Activated CD8-positive, alpha-beta memory T cell treated with anti-CD3 and anti-CD28 coated beads for 1 hour (primary cell): ENCODE measurements around the gene TOM1.

Experiments
- DNase-seq, 2 donors: peaks; one replicate each; pipeline ENCODE4 v3.0.0-alpha.2; 2020; ENCODE audit warnings: low read depth in 1 of 2; ENCODE audit errors: extremely low read depth in 1 of 2

The TOM1 gene

DNA sequence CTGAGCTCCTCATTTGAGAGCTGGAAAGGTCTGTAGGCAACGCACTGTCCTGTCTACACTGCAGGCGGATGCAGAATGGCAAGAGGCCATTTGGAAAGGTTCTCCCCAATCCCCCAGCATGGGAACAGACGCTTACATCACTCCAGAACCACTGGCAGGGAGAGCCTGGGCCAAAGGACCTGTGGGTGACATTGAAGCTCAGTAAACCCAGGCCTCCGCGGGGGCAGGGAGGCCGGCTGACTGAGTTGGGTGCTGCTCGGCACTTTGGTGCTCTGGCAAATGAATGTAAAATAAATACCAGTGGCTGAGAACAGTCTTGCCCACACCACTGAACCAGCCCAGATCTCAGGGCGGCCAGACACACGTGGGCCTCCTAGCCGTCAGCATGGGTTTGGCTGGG, 22.4 kb downstream of the TOM1 start:
- DNase-seq = no peak

DNA sequence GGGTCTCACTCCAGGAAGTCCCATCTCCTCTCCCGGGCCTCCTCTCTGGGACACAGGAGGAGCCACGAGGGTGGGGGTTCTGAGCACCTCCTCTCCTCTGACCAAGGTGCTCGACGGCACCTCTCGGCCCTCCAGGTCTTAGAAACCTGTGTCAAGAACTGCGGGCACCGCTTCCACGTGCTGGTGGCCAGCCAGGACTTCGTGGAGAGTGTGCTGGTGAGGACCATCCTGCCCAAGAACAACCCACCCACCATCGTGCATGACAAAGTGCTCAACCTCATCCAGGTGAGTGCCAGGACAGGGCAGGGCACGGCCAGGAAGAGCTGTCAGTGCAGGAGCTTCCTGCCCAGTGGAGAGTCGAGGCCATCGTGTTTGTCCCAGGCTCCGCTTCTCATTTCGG, 23.2 kb downstream of the TOM1 start:
- DNase-seq = no peak

DNA sequence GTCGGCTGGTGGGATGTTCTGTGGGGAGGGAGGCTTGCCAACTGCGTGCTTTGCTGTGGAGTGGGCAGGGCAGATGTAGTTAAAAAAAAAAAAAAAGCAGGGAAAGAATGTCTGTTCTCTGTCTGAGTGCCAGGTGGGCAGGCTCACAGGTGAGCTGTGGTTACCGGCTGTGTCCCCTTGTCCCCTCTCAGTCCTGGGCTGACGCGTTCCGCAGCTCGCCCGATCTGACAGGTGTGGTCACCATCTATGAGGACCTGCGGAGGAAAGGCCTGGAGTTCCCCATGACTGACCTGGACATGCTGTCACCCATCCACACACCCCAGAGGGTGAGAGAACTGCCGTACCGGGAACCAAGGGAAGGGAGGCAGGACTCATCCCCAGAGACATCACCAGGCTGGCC, 23.6 kb downstream of the TOM1 start:
- no peak for DNase-seq

DNA sequence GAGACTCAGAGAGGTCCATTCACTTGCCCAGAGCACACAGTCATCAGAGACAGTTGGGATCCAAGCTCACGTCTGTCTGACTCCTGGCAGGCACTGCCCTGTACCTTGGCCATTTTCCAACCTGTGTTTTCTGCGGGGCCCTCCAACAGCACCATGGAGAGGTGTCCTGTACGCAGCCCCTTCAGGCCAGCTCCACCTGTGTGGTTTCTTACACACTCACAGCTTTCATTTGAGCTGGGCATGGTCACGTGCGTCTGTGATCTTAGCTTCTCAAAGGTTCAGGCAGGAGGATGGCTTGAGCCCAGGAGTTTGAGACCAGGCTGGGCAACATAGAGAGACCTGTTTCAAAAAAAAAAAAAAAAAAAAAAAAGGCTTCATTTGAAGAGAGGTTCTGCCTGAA, 24.4 kb downstream of the TOM1 start:
- no peak for DNase-seq

DNA sequence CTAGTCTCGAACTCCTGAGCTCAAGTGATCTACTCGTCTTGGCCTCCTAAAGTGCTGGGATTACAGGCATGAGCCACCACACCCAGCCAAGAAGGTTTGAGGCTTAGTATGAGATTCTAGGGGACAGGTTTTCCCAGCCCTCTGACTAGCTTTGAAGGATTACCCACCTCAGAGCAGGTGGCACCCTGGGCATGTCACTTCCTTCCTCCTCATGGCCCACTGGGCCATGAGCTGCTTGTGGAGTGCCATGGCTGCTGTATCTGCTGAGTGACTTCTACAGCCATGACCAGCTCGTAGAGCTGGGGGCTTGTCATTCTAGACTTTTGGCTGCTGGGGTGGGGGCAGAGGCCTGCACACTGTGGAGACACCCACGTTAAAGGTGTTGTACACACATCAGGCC, 25.1 kb downstream of the TOM1 start:
- no peak for DNase-seq

DNA sequence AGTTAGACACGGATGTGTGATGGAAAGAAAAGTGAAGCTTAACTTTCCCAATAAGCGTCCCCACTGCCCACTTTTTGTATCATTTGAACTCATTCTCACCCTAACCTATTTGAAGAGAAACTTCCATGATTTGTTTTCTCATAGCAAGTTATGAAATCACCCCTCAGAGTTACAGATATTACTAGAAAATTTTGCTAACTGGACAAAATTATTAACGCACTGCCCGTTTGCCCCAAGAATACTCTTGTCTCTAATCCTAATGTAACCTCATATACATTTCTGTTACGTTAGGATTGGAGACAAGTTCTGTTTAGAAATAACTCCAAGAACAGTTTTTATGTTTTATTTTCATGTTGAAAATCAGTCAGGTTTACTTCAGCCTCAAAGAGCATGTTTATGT, 25.5 kb downstream of the TOM1 start:
- DNase-seq = no peak

DNA sequence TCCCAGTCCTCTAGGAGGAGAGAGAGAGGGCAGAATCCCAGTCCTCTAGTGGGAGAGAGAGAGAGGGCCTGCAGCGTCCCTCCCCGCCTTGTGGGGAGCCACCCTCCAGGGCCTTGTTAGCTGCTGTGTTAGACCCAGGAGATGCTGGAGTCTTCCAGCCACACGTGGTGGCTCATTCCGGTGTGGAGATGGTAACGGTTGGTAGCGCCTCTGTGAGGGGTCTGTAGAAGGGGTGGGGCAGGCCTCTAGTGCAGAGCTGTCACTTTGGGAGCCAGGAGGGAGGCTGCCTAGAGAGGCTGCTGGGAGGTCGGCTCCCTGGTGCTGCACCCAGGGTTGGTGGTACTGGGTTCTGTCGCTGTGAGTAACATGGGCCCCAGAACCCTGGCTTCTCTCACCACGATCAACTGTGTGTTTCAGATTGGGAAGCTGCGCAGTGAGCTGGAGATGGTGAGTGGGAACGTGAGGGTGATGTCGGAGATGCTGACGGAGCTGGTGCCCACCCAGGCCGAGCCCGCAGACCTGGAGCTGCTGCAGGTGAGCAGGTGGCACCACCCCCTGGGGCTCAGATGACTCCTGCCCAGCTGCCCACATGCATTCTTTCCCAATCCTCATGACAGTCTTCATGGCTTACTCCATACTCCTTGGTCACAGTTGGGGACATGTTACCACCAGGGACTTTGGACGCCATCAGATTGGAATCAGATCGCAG, 27.3 kb downstream of the TOM1 start:
- DNase-seq = no peak

DNA sequence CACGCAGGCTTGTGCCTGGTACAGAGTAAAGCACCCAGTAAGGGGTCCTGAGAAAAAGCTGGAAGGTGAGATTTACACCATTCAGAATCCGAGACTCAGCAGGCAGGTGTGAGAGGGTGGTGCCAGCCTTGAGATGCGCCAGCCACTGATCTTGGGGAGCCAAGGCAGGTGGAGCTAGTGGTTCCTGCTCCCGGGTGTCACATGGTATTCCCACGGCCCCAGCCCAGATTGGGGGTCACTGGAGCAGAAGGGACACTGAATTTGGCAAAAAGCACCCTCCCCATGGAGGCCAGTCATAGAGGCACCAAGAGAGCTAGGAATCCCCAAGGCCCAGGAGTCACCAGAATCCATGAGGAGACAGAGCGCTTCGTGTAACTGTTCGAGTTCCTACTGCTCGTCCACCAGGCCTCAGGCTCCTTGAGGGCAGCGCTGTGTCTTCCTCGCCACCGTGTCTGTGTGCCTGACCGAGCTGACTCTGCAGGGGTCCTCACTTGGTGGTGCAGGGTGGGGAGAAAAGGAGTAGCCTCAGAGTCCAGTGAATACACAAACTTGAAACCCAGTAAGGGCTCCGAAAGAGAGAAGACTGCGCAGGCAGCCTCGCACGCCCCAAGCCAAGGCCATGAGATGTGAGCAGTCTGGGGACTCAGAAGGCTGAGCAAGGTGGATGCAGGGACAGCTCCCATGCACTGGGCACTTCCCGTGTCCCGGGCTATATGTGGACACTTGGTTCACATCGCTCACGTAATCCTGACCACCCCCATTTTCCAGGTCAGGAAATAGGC, 28.2 kb downstream of the TOM1 start:
- no peak for DNase-seq

DNA sequence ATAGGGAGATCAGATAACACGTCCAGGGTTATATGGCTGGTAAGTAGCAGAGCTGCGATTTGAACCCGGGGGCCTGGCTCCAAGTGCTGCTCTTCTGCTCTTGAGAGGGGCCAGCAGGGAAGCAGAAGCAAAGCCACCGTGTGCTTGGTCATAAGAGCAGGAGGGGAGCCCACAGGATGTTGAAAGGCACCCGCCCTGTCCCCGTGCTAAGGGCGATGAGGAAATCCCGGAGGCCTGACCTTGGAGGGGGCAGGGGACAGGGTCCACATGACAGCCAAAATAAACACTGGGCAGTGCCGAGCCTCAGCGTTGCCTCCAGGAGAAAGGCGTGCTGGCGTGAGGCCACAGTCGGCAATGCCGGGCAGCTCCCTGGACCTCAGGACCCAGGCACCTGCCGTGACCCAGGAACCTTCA, 28.8 kb downstream of the TOM1 start:
- DNase-seq = no peak

DNA sequence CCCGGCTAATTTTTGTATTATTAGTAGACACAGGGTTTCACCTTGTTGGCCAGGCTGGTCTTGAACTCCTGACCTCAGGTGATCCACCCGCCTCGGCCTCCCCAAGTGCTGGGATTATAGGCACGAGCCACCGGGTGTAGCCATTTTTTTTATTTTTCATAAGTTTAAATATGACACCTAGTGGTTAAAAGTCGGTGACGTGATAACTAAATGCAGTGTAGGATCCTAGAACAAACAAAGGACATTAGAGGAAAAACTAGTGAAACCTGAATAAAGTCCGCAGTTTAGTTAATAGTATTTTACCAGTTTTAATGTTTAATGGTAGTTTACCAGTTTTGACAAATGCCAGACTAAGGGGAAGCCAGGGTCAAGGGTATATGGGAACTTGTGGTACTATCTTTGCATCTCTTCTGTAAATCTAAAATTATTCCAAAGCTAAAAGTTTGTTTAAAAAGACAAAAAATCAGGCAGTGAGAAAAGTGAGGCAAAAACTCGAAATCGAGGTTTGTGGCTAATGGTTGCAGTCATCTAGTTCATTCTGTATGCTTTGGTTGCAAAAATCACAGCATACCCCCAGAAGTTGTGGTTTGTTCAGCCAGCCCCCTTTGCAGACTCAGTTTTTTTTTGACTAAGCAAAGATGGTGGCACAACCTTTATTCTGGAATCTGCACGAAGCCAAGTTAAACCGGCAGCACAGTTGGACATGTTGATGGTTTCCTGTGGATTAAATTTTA, 29.6 kb downstream of the TOM1 start:
- no peak for DNase-seq

DNA sequence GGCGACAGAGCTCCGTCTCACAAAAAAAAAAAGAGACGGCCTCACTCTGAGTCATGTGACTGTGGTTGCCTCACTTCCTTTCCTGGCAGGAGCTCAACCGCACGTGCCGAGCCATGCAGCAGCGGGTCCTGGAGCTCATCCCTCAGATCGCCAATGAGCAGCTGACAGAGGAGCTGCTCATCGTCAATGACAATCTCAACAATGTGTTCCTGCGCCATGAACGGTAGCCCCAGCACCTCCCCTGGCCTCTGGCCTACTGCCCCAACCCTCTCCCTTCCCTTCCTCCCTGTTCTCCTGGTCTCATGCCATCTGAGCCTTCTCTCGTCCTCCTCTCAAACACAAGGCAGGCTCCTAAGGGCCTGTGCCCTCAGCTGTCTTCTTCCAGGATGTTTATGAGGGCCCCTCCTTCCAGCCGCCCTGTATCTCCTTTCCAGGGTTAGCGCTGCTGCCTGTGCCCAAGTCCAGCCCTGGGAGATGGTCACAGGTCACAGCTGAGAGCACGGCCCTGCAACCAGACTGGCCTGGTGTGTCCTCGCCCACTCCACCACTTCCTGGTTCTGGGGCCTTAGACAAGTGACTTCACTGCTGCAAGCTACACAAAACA, 30.7 kb downstream of the TOM1 start:
- DNase-seq = peak in 1 of 2 donors; percentile 16

DNA sequence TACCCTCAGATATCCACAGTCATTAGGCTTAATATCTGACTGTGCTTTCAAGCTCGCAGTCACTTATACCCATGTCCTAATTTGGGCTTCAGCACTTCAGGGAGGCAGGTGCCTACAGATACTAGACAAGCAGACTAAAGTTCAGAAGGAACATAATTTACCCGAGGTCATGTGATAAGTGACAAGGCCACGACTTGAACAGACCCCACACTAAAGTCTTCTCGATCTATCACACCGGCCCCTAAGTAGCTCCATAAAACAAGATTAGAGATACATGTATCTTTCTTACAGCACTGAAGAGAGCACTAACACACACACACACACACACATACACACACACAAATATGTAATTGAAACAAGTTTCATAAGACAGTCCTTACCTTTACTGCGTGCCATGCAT, 32.6 kb downstream of the TOM1 start:
- DNase-seq = no peak

DNA sequence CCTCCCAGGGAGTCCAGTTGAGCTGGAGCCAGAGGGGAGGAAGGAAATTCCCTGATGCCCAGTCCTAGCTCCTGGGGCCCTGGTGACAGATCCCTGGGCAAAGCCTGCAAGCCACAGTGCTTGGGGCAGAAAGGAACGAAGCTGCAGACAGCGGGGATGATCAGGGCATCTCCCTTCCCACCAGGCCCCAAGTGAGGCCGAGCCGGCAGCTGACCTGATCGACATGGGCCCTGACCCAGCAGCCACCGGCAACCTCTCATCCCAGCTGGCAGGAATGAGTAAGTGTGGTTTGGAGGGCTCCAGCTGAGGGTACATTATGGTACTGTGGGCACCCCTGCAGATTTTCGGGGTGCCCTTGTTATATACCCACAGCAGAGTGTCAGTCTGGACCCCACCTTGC, 33.5 kb downstream of the TOM1 start:
- no peak for DNase-seq

DNA sequence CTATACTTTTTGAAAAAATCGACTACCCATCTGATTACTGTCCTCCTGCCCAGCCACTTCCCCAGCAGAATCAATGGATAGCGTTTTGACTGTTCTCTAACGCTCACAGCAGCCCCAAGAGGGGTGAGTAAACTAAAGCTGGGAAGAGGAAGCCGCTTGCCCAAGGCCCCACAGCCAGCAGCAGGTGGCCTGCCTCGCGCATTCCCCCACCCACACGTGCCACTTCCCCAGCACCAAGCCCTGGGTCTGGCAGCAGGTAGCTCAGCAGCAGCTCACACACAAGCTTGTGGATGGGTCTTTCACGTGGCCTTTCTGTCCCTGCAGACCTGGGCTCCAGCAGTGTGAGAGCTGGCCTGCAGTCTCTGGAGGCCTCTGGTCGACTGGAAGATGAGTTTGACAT, 34.3 kb downstream of the TOM1 start:
- DNase-seq = no peak

DNA sequence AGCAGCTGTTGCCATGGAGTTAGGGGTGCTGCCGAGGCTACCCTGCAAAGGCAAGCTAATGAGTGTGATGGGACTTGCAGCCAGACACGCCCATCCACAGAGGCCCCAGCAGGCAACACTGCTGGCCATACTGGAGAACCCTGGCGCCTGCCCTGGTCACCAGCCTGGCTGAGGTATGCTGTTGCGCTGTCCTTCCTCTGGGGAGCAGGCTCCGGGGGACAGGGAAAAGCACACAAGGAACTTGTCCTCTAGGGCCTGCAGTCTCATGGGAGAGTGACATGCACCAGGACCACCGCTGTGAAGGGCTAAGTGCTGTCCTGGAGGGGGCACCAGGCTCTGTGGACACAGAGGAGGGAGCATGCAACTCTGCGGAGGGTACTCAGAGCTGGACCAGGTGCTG, 35.8 kb downstream of the TOM1 start:
- DNase-seq = no peak

DNA sequence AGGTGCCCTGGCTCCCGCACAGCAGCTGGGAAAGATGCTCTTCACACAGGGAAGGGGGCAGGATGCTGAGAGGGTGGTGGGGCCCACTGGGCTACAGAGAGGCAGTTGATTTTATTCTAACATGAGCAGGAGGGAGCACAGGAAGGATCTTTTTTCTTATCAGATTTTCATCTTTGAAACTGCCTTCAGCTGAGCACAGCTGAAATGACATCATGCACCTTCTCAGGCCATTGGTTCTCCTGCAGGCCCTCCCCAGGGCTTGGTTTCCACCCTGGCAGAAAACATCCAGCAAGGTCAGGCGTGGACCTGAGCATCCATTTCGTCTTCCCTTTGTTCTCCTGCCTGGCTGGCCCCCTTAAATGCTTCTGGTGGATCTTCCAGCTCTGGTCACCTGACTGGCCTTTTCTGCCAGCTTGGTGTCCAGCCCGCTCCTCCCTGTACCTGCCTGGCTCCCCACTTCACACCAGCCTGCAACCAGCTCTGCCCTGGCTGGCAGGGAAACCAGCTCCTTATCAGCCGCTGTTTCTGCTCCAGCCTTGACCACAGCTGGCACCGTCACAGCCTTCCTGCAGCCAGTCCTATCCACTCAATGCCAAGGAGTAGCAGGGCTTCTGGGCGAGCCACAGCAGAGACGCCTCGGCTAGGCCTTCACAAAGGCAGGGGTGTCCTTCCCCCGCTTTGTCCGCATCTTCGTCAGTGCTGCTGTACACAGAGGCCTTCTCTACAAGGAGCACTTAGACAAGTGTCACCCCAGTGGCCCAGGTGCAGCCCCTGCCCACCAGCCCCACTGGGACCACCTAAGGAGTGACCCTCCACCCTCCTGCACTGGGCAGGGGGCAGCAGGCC, 36.5 kb downstream of the TOM1 start:
- no peak for DNase-seq

DNA sequence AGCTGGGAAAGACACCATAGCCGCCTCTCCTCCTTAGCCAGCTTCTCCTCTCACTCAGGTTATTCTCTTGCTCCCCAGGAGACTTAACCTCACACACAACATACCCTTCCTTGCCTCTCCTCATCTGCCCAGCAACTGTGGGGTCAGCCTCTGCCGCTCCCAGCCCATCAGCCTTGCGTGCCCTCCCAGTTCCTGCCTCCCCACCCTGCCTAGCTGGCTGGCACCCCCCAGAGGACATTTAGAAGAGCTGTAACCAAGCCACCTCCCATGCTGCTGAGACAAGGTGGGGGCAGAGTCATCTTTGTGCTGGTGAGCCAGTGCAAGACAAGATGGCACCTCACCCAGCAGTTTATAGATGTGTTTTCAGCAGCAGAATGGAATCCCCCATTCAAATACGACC, 38.2 kb downstream of the TOM1 start:
- no peak for DNase-seq

DNA sequence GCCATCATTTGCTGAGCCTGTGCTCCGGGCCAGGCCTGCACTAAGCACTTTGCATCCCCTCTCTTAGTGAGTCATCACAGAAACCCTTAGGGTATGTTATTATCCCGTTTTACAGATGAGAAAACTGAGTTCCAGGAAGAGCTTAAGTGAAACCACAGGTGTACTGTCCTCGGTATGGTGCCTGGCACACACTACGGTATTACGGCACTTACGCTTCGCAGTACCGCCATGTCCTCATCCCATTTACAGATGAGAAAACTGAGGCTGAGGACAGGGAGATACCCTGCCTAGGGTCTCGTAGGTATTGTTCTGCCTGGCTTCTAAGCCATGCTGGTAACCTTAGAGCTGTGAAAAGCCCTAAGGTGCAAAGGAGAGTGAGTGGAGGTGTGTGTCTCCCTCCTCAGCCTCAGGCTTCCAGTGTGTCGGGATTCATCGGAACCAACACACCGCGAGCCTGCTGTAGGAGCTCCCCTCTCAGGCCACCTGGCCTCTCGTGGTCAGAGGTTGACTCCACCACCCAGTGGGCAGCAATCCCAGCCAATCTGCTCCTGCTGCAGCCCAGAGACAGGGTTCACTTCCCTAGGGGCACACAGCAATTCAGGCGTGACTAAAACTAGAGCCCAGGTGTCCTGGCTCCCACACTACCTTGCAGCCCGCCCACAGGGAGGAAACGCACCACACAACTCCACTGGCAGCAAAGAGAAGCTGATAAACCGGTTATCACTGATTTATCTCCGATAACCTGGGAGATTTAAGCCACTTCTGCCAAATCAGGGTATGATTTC, 41.6 kb downstream of the TOM1 start:
- no peak for DNase-seq

DNA sequence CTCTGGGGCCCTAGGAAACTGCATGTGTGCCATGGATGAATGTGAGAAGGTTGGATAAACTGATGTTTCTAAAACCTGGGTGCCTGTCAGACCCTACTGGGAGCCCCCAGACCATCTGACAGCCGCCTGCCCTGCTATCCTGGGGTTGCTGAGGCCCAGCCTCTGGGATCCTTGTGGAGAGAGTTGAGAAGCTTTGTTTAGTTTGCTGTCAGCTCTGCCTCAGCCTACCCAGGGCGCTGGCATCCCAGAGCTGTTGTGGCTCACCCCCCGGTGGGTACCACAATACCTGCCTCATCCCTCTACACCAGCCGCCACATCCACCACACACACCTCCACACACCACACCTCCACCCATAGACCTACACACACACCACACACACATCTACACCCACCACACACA, 42.7 kb downstream of the TOM1 start:
- DNase-seq = no peak
